SK-N-SH treated with all-trans-retinoic acid at 6 μM for 48 hours (cell line): Measurements from ENCODE around the gene PRKCE.

Source experiments
- PPARA ChIP-seq: fragments of 250-450 bp; sonication (Bioruptor Pico); IDR thresholded peaks from 2 replicates; pipeline ENCODE4 v1.5.0; 2020; ENCODE audit warnings: mild to moderate bottlenecking, borderline replicate concordance
- ZFP30 ChIP-seq: fragments of 450-650 bp; formaldehyde crosslinking; IDR thresholded peaks from 2 replicates; pipeline ENCODE4 v1.5.0; 2022; ENCODE audit warnings: mild to moderate bottlenecking, moderate library complexity
- TF ChIP-seq, protein P1 (sequence below): fragments of 250-450 bp; sonication (Bioruptor Pico); IDR thresholded peaks from 2 replicates; pipeline ENCODE4 v1.5.1; 2021; ENCODE audit warnings: mild to moderate bottlenecking, moderate library complexity

DNA sequence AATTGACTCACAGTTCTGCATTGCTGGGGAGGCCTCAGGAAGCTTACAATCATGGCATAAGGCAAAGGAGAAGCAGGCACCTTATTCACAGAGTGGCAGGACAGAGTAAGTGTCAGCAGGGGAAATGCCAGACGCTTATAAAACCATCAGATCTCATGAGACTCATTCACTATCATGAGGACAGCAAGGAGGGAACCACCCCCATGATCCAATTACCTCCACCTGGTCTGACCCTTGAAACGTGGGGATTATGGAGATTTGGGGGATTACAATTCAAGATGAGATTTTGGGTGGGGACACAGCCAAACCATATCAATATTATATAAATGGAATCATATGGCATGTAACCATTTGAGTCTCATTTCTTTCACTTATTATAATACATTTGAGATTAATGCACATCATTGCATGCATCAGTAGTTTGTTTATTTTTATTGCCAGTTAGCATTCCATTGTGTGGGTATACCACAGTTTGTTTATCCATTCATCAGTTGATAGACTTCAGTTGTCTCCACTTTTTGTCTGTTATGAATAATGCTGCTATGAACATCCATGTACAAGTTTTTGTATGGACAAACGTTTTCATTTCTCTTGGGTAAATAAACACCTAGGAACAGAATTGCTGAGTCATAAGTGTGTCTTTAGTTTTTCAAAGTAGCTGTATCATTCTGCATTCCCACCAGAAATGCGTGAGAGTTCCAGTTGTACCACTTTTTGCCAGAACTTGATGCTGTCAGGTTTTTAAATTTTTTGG is 34.6 kb upstream of the PRKCE start:
- TF ChIP-seq, protein P1, sequence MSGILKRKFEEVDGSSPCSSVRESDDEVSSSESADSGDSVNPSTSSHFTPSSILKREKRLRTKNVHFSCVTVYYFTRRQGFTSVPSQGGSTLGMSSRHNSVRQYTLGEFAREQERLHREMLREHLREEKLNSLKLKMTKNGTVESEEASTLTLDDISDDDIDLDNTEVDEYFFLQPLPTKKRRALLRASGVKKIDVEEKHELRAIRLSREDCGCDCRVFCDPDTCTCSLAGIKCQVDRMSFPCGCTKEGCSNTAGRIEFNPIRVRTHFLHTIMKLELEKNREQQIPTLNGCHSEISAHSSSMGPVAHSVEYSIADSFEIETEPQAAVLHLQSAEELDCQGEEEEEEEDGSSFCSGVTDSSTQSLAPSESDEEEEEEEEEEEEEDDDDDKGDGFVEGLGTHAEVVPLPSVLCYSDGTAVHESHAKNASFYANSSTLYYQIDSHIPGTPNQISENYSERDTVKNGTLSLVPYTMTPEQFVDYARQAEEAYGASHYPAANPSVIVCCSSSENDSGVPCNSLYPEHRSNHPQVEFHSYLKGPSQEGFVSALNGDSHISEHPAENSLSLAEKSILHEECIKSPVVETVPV: no peak
- TF ChIP-seq ZFP30 (no peak), PPARA (no peak)
